Suprapubic skin (tissue), 3 donors: ENCODE data around the gene NR3C1.

Experiments used
- CTCF ChIP-seq, 2 donors: fragments of 200-600 bp in 1 of 2; fragments of 450-650 bp in 1 of 2; sonication (generic) in 1 of 2; IDR thresholded peaks; one replicate each; pipeline ENCODE4 v1.5.1; 2016 to 2019; ENCODE audit warnings: antibody characterized with exemption in 2 of 2, mild to moderate bottlenecking in 1 of 2, moderate library complexity in 1 of 2
- POLR2A ChIP-seq, 2 donors: fragments of 450-650 bp; IDR thresholded peaks; one replicate each; pipeline ENCODE4 v1.6.1; 2017; ENCODE audit warnings: antibody characterized with exemption in 2 of 2, mild to moderate bottlenecking in 2 of 2, moderate library complexity in 2 of 2

GRCh38 chr5:143364061-143364460 is 39.4 kb downstream of the NR3C1 start:
- TF ChIP-seq POLR2A (IDR thresholded peaks at IDR 0.05): no peak
- no peak for TF ChIP-seq CTCF (IDR thresholded peaks at IDR 0.05)
